Choroid plexus epithelial cell (primary cell): ENCODE results near the gene EPHB2.

Experiments used
- DNase-seq: peaks from one replicate; pipeline ENCODE4 v3.0.0-alpha.2; 2010; ENCODE audit warnings: low read depth
- H3K4me3 ChIP-seq: 2 replicates; pipeline ENCODE4 v1.5.1; 2011; ENCODE audit warnings: low read depth, mild to moderate bottlenecking, control low read depth, low read length, moderate library complexity
- TF ChIP-seq, protein P1 (sequence below): conservative IDR thresholded peaks from 2 replicates; pipeline ENCODE4 v1.5.1; 2011; ENCODE audit warnings: low read depth, mild to moderate bottlenecking, control low read depth, inconsistent platforms, low read length, moderate library complexity

EPHB2 gene

DNA sequence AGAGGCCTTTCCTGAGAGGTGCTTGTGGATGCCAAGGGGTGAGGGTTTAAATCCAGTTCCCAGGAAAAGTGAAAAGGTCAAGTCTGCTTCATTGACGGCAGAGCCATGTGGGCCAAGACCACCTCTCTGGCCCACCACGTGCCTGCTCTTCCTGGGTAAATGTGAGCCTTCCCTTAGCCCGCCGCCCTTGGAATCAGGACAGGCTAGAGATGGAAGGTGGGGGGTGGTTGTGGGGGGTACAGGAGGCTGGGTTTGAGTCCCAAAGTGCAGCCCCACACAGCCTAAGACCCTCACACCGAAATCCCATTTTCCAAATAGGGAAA, 104.4 kb downstream of the EPHB2 start:
- no peak for DNase-seq
- TF ChIP-seq, protein P1, sequence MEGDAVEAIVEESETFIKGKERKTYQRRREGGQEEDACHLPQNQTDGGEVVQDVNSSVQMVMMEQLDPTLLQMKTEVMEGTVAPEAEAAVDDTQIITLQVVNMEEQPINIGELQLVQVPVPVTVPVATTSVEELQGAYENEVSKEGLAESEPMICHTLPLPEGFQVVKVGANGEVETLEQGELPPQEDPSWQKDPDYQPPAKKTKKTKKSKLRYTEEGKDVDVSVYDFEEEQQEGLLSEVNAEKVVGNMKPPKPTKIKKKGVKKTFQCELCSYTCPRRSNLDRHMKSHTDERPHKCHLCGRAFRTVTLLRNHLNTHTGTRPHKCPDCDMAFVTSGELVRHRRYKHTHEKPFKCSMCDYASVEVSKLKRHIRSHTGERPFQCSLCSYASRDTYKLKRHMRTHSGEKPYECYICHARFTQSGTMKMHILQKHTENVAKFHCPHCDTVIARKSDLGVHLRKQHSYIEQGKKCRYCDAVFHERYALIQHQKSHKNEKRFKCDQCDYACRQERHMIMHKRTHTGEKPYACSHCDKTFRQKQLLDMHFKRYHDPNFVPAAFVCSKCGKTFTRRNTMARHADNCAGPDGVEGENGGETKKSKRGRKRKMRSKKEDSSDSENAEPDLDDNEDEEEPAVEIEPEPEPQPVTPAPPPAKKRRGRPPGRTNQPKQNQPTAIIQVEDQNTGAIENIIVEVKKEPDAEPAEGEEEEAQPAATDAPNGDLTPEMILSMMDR = no peak
- no peak overlapping the region for H3K4me3 ChIP-seq

DNA sequence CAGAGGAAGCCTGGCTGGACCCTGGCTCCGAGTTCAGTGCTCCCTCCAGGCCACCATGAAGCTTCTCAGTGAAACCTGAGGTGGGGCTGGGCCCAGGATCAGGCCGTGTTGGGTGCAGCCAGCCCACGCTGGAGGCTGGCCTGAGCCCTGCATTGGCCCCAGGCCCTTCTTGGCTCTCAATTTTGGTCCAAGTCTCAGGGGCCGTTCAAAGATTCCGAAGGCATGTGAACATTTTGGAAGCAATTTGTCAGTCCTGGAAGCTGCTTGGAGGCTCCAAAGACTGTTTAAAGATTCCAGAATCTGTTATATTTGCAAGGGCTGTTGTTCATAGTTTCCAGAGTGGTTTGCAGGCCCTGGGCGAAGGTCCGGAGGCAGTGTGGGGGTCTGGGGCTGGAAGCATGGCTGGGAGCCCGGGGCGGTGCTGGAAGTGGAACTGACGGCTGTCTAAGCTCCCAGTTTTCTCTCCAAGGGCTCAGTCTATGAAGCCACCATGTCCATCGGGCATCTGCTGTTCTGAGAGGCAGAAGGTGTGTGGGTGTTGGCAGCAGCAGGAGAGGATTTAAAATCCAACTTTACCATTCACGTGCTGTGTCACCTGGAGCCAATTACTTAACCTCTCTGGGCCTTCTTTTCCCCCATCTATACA, 104.9 kb downstream of the EPHB2 start:
- DNase-seq = no peak
- H3K4me3 ChIP-seq = no peak overlapping the region

DNA sequence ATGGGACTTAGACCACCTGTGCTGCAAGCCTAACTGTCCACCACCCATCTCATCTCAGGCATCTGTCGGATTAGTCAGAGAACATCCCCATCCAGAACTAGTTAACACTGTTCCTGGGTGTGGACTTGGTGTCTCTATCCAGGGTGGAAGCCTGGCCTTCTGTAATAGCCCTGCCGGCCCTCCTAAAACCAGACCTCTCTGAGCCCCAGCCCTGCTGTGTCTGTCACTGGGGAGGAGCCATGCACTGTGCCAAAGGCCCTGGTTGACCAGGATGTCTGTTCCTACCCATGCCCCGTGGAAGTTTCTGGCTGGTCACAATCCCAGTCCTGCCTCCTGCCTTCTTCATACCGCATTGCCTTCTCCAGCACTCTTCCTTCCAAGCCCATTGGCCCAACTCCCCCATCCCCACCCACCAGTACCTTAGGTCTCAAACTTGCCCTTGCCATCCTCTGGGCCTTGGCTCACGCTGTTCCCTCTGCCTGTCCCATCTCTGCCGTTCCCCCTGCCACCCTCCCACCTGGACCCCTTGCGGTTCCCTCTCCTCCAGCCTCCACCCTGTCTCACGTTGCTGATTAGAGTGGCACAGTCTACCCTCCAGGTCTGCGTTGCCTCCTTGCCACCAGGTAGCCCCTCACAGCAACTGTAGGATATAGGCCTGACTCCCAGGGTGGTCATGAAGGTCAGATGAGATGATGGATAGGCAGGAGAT, 105.6 kb downstream of the EPHB2 start:
- no peak overlapping the region for H3K4me3 ChIP-seq
- TF ChIP-seq, protein P1 = no peak
- DNase-seq = no peak

More for the DNA sequence above, 104.9 kb downstream of the EPHB2 start:
- TF ChIP-seq, protein P1 = no peak

DNA sequence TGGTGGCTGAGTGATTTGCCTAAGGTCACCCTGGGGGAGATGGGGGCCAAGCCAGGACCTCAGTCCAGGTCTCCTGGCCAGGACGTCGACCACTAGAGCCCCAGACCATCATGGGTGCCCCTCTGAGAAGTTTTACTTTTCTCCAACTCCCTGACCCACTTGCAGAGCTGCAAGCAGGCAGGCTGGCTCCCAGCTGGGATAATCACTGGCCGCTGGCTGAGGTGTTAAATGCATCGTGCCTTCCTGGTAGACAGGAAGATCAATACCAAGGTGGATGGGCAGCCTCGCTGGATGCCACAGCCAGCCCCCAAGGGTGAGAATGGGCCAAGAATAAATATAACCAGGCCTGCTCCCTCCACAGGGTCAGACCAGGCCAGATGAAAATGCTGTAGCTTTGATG, 106.2 kb downstream of the EPHB2 start:
- no peak overlapping the region for H3K4me3 ChIP-seq
- TF ChIP-seq, protein P1 = no peak
- no peak for DNase-seq

DNA sequence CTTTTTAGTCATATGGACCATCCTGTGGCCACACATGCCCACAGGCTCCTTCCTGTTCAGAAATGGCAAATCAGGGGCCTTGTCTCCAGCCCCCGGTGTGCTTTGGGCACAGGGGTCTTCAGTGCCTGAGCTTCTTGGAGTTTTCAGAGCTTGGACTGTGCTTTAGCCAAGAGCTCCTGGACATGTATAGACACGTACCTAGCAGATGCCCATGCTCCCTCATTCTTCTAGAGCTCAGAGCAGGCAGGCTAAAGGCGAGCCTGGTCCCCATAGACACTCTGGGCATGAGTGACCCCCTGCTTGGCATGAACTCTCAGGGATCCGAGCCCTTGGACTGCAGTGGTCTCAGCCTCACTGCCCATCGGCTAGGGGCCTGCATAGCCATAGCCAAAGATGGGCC, 106.8 kb downstream of the EPHB2 start:
- TF ChIP-seq, protein P1 = no peak
- H3K4me3 ChIP-seq = no peak overlapping the region

DNA sequence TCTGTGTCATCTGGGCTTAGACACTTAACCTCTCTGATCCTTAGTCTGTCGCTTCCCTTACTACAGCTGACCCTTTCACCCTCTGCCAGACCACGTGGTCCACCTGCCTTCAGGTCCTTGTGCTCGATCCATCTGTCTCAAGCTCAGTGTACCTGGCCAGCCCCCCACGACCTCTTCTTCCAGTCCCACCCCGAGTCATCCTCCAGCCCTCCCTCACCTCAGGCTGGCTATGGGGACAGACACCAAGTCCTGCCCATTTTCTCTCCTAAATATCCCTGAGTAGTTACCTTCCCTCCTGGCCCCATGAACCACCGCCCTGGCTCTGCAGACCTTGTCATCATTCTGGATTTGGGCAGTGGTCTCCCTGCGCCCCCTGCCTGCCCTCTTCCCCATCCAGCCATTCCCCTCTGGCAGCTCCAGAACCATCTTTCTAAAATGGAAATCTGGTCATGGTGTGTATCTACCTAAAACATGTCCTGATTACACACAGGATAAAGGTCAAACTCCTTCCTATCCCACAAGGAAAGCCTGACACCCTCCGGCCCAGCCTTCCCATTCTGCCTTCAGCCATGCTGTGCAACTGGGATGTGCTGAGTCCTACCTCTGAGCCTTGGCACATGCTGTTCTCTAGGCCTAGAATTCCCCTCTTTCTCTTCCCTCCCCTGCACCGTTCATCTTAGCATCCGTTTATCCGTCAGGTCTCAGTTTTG, 107.6 kb downstream of the EPHB2 start:
- H3K4me3 ChIP-seq = no peak overlapping the region
- DNase-seq = no peak
- TF ChIP-seq, protein P1 = no peak

More for the DNA sequence above, 106.8 kb downstream of the EPHB2 start:
- no peak for DNase-seq
